SK-N-MC (cell line): ENCODE results near the gene ST6GALNAC3.

Source experiments
- EZH2 ChIP-seq: fragments of 200-600 bp; sonication (generic); IDR thresholded peaks from one replicate; pipeline ENCODE4 v1.6.1; 2017; ENCODE audit warnings: antibody characterized with exemption
- POLR2AphosphoS5 ChIP-seq: IDR thresholded peaks from 2 replicates; pipeline ENCODE4 v1.6.1; 2012; ENCODE audit warnings: mild to moderate bottlenecking, low read depth, low read length, borderline replicate concordance

GRCh38 chr1:76262601-76263000 is 188.1 kb downstream of the ST6GALNAC3 start:
- TF ChIP-seq POLR2AphosphoS5 = no peak
- no peak for TF ChIP-seq EZH2
